ENCODE results near the gene MTHFS.
A peak's percentile ranks its signal among the peaks of the same experiment; 100 is the strongest.

The MTHFS gene

DNA sequence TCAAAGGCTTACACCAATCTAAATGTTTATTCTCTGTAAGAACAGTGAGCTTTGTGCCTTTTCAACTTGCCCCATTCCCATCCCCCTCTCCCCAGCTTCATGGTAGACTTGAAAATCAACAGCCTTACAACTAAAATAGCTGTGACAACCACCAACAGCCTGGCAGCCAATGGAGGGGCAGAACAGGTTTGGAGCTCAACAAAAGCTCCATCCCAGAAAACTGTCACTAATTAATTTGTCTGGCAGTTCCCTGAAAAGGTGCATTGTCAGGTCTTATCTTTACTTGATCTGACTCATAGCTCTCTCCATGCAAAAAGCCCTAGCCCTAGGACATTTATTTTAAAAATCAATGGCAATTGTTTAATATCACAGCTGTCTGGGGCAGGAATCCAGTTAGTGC is 22.6 kb downstream of the MTHFS start:
- no peak for DNase-seq

DNA sequence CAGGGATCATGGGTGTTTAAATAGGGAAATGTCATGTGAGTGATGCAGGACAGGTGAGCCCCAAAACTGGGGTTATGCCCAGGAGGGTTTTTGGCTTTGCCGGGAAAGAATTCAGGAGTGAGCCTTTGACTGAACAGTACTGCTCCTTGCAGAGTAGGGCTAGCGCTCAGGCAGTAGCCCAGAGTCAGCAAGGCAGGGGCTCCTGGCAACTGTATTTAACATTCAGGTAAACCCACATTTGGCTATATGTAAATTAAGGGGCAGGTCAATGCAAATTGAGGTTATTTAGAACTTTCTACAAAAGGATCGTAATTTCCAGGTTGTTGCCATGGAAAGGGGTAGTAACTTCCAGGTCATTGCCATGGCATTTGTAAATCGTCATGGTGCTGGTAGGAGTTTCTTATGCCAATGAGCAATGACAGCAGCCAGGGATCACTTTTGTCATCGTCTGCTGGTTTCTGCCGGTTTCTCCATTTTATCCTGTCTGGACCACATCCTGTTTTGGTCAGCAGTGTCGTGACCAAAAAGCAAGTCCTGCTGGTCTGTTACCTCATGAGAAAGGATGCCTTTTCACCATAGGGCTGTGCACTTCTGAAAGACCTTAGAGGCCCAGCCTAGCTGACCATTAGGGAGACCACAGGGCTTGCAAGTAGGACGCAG is 24.3 kb downstream of the MTHFS start:
- peak; percentile 62 for DNase-seq

DNA sequence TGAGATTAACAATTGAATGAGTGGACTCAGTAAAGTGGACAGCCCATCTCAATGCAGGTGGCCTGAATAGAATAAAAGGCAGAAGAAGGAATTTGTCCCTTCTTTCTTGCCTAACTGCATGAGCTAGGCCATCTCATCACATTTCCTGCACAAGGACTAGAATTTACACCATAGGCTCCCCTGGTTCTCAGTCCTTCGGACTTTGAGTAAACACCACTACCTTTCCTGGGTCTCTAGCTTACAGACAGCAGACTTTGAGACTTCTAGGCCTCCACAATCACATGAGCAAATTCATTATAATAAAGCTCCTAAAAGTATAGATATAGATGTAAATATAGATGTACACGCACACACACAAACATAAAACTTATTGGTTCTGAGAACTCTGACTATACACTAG is 28.3 kb downstream of the MTHFS start:
- no peak for DNase-seq

DNA sequence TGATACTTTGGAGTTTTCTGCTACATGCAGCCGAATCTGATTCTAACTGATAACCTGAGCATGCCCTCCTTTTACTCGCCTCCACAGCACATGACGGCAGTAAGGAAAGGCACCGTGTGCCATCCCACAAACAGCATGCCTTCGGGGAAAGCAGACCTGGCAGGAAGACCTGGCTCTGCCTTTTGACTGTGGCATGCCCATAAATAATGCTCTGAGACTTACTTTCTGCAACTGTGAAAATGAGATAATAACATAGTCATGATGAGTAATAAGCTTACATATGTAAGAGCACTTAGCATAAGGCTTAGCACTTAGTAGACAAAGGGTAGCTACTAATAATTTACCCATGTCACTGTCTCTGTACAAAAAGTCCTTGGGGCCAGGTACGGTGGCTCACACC is 32.9 kb downstream of the MTHFS start:
- no peak for DNase-seq

DNA sequence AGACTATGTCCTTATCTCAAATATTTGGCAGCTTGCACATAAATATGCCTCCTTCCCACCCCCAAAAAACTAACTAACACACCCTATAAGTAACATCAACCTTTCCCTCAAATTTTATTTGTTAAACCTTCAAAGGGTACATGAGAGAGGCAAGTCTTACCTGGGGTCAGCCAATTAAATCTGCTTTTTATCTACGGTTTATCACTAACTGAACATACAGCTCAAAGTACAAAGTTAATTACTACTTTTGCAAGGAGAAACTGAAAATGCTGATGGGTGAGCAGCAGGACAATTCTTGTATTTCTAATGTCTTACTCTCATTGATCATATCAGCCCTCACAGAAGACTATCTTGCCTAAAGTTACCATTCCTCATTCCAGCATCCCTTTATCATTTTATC is 34.6 kb downstream of the MTHFS start:
- no peak for DNase-seq

DNA sequence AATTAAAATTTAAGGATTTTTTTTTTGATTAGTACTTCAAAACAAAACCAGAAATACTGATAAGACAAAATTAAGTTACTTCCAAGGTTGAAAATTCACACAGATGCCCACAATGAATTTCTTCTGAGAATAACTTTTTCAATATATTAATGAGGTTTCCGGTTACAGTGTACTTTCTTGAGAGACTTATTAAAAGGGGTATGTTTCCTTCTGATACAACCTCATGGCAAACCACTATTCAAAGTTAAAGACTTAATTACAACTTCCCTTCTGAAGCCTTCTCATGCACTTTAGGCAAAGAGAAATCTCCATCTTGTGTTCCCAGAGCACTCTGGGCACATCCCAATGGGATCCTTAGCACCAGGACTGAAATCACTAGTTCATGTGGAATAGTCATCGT is 36.2 kb downstream of the MTHFS start:
- no peak for DNase-seq

DNA sequence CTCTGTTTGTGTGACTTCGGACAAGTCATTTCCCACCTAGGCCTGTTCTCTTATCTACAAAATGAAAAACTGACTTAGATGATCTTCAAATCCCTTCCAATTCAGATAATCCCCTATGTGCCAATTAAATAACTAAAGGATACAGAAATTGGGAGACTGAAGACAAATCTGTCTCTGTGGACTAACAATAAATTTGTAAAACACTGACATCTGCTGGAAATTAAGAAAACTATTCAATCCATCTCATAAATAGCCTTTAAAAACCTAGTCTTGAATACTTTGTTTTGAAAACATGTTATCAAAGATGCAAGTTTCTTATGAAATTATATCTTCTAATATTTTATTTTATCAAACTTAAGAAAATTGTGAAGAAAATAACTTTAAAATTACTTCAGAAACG is 38.3 kb downstream of the MTHFS start:
- DNase-seq: peak; percentile 17

DNA sequence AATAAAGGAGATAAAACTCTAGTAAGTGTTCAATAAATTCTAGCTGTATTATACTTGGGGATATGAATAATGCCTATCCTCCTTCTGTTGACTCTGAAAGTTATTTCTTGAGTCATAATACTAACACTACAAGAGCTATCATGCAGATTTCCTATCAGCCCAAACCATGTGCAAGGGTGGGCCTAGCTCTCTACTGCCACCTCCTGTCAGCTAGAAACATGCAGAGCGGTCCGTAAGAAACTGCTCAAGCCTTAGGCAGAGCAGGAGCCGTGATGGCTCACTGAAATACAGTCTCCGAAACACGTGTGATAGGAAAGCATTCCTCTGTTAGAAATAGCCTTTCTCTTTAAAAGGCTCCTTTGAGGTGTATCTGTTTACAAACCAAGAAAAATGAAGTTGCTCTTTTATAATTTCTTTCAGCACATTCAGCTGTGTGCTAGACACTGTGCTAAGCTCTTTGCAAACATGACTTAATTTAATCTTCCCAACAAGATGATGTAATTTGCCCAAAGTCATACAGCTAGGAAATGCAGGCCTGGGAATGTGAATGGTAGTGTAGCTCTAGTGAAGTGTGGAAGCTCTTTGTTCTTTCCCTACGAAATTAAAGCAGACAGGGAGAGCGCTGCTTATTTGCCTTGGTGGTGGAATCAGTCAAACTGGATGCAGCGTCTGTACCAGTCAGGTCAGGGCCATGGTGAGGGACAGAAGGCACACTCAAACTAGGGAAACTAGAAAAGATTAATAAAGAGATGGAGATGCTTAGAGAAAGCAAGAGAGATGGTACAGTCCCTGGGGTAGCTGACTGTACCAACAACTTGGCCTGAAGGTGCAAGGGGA is 43.1 kb downstream of the MTHFS start:
- DNase-seq: peak; percentile 73

DNA sequence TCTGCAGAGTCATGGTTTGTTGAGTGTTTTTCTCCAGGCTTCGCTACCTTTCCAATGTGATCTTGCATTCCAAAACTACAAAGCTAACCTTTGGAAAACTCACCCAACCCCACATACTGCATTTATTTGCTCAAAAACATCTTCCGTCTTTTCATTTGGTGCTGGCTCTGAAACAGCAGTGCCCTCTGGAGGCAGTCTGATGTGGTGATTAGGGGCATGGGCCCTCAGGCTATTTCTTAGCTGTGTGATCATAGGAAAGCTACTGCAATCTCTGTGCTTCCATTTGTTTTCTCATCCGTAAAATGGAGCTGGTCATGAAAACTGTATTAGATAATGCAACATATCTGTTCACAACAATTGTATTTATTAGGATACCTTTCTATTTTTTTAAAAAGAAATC is 47.0 kb downstream of the MTHFS start:
- DNase-seq: peak; percentile 52

DNA sequence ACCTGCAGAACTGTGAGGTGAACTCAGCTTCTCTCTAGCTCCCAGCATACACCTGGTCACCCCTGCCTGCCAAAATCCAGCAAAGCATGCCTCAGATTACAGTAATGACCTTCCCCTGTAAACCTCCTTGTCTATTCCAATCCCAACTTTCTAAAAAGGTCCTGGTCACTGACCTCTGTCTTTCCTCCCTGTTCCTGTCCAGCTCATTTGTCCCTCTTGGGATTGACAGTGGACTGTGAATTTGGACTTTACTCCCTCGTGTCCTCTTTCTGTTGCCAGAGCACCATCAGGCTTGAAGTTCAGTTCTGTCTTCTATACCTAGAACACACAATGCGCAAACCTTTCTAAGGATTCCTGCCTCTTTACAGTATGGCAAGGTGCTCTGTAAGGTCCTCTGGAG is 50.3 kb downstream of the MTHFS start:
- DNase-seq: no peak

DNA sequence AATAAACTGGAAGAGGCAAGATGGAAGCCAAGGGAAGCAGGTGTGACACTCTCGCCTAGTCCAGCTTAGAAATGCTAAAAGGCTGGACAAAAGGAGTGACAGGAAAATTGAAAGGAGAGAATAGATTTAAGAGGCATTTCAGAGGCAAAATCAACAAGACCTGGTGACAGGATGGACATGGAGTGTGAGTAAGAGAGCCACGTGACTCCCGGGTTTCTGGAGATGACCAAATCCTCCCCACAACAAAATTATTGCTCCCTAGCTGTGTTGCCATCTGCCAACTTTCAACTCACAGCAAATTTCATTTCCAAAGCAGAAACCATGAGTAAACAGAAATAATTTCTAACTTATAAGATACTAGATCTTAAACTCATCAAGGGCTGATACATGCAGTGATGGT is 52.6 kb downstream of the MTHFS start:
- peak; percentile 23 for DNase-seq

DNA sequence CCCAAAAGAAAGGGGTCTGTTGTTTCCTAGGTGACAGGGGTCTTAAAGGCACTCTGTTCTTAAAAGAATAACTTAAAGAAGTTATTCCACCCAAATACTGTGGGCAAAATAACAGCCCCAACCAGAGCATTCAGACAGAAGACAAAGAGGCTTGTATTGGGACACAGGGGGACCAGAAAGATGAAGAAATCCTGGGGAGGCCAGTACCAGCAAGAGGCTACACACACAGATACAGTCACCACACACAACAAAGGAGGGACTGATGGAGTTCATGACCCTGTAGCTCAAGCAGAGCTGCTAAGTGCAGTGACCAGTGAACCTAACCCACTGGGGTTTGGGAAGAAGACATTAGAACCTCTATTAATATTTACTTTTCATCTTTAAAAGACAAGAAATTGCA is 59.0 kb downstream of the MTHFS start:
- no peak for DNase-seq

DNA sequence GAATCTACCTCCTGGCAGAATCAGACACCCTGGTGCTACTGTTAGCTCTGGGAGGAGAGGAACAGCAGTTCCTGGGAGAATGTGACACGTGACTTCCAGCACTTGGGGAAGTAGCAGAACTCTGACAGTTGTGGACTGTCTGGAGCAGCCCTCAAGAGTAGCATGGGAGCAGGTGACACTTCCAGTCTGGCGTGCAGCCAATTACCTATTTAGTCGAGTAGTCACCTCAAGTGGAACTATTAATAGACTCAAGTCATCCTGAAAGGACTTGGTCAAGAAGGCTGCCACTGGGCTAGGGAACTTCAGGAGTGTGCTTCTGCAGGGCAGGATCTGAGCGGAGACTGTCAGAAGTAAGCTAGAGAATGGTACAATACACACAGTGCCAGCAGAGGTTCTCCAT is 62.3 kb downstream of the MTHFS start:
- DNase-seq: peak; percentile 9

DNA sequence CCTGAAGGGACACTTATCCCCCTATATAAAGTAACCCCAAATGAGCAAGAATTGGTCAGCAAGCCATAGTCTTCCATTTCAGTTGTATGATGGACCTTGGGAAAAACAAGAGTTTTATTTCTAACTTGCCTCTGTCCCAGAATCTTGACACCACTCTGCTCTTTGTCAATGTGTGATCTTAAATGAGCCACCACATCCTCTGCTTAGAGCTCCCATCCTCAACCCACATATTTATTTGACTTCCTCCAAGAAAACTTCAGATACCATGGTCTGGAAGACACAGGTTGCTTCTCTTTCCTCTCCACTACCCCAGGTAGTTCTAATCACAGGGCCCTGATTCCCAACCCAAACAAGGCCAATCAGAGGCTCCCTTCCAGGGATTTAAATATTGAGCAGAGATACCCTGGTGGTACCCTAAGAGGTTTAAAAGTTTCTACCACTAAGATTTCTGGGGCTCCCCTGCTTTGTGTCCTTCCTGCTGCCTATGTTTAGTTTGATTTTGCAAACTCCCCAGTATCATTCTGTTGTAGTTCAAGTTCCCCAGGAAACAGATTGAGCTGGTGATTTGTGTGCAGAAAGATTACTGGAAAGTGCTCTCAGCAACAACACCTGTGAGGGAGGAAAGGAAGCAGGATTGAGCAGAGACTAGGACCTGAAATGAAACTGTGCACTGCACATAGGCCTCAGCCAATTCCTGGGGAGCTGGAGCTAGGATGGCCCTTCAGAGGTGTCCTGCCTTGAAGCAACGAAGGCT is 64.3 kb downstream of the MTHFS start:
- DNase-seq: no peak

DNA sequence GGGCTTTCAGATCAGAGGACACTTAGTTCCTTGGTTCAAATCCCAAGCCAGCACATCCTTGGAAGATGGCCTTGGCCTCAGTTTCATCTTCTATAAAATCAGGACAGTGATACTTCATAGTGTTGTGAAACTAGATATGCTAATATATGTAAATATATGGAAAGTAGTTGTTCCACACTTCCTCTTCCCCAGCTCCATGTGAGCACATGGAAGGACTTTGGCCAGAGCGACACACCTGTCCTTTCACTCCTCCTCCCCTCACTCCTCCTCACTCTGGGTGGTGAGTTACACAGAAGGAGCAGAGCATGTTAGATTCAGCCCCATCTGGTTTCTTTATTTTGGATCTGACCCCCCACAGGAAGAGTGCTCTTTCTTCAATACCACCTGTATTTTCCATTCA is 65.2 kb downstream of the MTHFS start:
- DNase-seq: no peak

DNA sequence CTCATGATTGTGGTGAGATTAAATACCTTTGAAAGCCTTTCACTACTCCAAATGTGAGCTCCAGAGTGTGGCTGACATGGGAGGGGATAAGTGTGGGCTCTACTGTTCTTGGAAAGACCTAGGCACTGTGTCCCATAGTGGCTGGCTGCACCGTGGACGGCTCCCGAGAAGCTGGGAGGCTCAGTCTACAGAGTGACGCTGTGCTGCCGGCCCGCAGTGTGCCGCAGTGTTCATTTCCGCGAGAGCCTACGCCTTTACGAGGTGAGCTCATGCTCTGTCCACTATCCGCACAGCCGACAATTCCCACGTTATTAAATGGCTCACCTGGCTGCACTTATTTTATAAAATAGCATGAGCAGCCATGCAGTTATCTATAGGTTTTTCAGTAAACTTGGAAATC is 66.9 kb downstream of the MTHFS start:
- no peak for DNase-seq

DNA sequence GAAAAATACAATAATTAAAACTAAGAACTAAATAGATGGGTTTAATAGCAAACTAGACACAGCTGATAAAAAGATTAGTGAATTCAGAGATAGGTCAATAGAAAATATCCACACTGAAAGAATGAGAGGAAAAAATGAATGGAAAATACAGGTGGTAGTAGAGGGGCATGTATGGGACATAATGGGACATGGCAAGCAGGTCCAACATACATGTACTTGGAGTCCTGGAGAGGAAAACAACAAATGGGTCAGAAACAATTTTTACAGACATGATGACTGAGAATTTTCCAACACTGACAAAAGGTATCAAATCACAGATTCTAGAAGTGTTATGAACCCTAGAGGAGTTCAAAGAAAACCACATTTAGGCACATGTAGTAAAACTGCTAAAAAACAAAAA is 68.4 kb downstream of the MTHFS start:
- no peak for DNase-seq

DNA sequence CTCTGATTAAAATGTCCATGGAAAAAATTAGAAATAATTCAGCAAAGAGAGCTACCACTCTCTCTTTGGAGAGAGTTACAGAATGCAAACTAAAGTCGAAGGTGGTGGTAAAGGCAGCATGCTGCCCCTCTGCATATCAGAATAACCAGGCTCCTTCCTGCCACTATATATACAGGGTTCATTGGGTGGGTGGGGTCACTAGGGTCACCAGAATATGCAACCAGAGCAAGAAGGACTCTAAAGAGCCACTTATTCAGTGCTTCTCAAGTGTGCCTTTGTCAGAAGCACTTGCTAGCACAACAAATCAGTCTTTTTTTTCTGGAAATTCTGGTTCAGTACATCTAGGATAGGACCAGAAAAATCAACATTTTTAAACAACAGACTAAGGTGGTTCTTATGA is 70.0 kb downstream of the MTHFS start:
- DNase-seq: no peak

DNA sequence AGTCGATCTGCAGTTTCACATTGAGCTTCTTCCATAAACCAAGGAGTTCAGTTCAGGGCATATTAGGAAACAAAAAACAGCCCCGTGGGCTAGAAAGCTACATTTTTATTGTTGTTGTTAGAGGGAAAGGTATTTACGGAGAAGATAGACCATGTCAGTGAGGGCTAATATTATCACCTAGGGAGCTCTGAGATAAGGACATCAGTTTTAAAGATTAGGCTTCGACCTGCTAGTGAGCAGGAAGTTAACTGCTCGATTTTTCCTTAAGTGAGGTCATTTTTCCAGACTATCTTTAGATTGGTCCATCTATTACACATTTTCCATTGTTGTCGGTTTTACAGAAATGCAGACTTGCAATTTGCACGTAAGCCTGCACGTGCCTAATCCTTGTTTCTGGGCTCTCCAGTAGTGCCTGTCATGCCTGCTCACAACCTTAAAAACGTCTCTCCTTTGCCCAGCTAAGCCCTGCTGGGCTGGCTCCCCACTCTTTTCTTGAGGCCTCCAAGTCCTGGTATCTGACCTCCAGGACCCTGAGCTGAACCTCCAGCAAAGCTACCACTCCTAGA is 72.6 kb downstream of the MTHFS start:
- DNase-seq: no peak

DNA sequence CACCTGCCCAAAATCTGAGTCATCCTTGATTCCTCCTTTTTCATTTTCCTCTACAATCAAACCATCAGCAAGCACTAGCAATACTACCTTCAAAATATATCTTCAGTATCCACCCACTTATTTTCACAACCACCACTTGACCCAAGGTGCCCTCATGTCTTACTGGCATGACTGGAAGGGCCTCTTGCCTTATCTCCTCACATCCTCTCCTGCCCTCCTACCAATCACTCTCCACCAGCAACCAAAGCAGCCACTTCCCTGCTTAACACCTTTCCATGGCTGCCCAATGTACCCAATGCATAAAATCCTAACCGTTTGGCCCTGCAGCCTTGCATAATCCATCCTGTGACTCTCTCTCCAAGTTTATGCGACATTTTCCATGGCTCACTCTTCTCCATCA is 76.0 kb downstream of the MTHFS start:
- DNase-seq: no peak

DNA sequence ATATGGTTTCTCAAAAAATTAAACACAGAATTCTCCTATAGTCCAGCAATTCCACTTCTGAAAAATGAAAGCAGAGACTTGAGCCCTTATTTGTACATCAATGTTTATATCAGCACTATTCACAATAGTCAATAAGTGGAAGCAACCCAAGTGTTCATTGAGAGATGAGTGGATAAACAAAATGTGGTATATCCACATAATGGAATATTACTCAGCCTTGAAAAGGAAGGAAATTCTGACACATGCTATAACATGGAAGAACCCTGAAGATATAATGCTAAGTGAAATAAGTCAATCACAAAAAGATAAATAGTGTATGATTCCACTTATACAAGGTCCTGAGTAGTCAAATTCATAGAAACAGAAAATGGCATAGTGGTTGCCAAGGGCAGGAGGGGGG is 76.6 kb downstream of the MTHFS start:
- no peak for DNase-seq

DNA sequence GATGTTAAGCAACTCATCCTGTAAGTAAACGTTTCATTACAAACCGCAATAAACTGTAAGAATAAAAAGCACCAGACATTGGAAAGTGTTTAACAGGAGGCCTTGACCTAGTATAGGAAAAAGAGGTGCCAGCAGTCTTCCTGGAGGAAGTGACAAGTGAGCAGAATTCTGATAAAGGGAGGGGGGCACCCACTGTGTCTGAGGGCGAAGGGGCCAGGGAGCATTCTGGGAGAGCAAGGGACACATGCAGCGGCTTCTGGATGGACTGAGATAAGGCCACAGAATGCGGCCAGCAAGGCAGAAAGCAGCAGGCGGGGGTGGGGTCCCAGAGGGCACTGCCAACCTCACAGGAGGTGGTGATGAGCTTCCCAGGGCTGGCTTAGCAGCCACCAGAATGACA is 80.2 kb downstream of the MTHFS start:
- no peak for DNase-seq

DNA sequence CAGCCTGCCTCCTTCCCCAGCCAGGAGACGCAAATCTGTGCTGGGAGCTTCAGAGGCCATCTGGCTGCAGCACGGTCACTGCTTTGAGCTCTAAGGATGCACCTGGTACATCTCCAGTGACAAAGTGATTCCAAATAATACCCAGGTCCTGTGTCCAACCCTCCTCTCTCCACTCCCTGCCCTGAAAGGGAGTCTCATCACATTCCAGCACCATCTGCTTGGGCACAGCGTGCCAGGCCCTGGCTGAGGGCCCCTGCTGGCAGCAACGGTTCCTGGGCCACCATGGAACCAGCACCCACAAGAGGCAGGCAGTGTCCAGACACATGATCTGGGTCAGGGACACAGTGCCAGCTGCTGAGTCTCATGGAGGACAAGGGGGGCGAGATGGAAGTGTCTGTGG is 81.3 kb downstream of the MTHFS start:
- no peak for DNase-seq

DNA sequence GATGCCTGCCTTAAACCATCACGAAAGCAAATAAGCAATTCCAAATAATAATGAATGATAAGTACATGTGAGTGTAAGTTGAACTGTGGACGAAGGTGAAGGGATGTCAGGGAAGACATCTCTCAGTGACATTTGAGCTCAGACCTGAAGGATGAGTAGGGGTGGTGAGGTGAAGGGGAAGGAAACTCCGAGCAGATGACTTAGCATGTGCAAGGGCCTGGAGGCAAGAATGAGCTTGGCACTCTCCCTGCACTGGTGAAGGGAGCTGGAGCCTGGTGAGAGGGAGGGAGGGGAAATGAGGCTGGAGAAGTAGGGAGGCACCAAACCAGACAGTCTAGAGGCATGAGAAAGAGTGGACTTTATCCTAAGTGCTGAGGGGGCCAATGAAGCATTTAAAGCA is 84.3 kb downstream of the MTHFS start:
- DNase-seq: no peak

Data from suppressor macrophage treated with lipopolysaccharide for 4 hours (primary cell).